ENCODE results near the gene GREM1.

The GREM1 gene
- total RNA-seq, result 0.10 to 0.17 reads per million in 2 donors

DNA sequence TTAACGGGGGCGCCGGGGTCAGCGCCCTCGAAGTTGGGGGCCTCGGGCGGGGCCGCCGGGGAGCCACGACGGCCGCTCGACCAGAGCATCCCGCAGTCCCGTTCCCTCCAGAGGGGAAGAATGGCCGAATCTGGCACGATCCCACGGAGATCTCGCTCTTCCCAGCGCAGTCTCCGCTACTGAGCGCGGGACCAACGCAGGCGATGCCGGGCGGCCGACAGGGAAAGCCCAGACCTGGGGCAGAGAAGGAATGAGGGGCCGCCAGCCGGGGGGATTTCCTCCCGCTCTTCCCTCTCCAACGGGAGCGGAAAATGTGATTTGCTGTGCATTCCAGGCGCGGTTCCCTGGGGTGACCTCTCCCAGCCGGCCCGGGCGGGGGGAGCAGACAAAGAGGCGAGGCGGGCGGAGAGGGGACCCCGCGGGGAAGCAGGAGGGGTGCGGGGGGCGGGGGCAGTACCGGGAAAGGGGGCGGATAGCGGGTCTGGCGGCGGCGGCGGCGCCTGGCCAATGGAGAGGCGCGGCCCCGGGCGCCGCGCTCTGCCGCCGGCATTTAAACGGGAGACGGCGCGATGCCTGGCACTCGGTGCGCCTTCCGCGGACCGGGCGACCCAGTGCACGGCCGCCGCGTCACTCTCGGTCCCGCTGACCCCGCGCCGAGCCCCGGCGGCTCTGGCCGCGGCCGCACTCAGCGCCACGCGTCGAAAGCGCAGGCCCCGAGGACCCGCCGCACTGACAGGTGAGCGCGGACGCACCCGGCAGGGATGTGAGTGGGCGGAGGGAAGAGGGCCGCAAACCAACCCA, at the start of gene GREM1:
Gene GREM1 (plus strand): TSS at position 579 of the 801 bp plus-strand sequence. CDS start 12,687 bp downstream, outside the sequence.
- DNase-seq, result no peak

DNA sequence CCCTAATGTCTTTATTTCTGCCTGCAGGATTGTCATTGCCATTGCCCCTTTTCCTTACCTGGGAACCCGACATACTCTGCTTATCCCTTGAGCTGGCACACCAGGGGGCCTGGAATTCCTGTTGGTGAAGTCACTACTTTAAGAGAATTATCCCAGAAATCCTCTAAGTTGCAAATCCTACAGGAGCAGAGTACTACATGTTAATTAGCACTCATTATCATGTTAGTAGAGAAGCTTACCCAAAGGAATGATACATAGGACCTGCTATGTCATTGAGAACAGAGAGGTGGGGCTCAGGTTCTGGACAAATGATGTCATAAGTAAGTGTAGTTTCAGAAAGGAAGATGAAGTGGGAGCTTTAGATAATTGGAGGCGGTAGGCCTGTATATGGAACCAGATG, 48.9 kb upstream of the GREM1 start:
- DNase-seq, result no peak

DNA sequence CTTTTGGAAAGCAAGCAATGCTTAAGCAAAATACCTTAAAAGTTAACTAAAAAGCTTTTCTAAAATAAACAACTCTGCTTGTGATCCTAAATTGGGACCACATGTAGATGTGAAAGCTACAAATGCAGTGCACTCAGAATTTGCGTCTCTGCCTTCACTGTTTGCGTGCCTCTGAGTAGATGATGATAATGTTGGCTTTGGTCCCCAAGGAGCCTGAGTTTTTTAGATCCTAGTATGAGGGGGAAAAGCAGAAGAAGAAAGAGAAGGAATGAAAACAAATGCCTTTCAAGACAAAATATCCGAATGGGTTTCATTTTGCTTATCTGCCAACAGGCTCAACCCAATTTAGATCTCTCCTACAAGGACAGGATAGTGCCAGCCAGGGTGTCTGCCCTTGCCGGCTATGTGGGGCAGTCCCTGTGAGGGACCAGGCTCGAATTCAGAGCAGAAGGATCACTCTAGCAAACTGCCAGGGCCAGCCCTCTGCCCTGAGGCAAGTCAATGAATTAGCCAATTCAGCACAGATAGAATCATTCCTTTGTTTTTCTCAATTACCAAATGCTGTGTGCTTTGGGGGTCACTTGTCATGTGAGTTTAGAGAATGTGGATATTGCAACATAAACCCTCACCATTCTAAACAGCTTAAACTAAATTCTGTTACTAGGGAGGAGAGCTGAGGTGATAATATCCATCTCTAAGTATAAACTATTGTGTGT, 47.8 kb upstream of the GREM1 start:
- no peak for DNase-seq

DNA sequence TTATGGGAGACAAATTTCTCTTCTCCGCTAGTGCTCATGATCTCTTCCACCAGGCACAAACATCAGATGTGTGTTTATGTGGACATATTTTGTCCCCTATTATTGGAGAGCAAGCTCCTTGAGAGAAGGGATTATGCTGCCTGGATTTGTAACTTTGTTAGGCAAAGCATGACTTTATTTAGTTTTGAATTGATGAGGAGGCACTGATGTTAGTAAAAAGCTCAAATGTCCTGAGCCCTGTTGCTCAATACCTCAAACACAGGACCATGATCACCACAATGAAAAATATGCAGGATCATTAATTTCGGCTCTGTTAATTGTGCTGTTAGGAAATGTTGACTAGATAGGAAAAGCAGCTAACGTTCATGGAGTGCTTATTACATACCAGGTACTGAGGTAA, 47.2 kb upstream of the GREM1 start:
- DNase-seq, result no peak

DNA sequence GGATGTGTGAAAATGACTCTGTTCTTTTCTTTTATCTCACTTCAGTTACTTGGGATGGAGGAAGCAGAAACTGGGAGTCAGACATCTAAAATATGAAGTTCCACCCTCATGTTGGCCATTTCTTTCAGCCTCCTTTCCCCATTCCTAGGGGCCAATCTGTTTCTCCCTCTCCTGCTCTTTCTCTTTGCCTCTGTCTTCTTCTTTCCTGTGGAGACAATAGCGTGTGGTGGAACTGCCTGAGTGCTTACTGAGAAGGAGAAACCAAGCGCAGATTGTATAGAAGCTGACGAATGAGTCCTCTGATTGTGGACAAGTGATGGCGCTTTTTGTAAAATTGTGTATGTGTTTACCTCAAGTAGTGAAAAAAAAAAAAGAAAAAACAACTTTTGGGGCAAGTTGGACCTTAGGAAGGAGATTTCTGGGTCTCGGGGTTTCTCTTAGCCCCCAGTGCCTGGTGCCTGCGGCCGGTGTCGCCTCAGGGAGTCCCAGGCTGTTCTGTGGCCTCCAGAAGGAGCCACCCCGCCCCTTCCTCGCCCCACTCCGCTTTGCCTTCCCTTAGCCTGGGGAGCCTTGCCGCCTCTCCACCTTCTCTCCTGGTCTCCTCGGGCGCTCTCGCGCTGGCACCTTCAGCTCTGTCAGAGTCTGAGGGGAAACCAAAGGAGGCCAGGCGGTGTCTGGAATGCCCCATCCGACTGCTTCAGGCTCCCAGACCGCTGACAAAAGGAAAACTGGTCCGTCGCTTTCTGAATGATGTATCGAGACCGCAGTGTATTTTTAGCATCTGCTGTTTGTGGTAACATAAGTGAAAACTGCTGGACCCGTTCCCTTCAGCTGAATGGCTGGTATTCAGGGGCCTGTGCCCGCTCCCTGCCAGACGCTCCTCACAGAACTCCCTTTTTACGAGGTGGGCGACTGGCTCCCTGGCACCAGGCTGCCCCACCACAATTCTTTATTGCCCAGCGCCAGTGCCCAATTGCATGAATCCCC, 46.2 kb upstream of the GREM1 start:
- no peak for DNase-seq

DNA sequence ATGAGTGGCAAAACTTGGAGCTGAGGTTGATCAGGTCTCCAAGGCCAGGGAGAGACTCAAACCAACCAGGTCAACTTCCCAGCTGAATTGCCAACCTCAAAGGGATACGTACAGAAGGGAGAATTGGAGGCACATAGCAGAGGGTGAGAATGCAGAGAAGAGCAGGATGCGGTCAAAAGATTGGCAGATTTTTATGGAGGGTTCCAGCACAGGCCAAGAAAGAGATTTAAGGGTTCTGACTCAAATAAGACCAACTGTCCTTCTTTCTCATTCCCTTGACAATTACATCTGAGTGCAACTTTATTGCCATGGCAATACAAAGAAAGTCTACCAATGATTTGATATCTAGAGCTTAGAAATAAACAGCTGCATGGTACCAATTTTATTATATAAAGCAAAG, 43.1 kb upstream of the GREM1 start:
- DNase-seq, result no peak

DNA sequence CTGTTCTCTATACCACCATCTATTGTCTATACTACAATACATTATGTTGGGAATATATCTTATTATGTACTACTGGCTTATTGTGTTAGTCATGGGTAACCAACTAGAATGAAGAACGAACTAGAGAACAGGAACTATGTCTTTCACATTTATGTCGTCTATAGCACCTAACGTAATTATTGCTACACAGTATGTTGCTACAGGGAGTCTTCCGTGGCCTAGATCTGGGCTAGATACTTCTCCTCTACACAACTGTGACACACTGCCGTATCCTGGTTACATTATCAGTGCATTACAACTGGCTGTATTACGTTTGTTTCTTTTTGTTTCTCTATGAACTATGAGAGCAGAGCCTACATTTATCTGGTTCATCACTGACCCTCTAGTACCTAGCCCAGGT, 42.3 kb upstream of the GREM1 start:
- DNase-seq, result no peak

DNA sequence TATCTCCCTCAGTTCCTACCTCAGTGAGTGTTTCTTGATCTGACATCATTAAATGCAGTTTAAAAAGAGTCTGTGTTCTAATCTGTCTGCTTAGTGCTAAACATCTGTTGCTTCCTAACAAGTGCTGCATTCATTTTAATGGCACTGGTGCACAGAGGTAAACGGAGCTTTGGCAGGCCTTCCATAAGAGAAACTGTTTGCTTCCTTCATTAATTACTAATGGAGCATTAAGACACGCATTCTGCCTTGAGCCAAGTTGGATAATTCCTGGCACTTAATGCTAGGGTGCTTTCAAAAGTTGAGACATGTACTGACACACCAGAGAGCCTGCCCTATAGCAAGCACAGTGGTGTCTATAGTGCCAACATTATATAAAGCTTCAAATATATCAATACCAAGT, 41.6 kb upstream of the GREM1 start:
- DNase-seq, result no peak

DNA sequence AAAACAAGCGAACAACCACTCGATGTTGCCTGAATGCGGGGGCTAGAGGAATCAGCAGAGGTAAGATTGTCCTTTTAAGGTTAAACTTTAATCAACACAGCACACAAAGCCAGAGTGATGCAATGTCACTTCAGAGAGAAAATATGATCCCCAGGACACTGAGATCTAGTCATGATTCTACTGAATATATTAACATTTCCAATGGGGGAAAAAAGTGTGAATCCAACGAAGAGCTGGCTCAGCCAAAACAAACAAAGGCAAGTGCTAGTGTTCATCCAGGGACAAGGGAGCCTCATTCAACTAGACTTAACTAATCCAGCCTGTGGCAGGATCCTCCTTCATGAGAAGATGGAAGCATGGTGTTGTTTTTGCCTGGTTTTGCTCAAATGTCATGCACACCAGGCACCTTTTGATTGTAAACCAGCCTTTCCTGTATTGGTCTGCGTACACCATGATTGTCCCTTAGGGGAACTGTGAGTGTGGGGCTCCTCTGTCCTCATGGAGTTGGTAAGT, 40.5 kb upstream of the GREM1 start:
- DNase-seq, result no peak

DNA sequence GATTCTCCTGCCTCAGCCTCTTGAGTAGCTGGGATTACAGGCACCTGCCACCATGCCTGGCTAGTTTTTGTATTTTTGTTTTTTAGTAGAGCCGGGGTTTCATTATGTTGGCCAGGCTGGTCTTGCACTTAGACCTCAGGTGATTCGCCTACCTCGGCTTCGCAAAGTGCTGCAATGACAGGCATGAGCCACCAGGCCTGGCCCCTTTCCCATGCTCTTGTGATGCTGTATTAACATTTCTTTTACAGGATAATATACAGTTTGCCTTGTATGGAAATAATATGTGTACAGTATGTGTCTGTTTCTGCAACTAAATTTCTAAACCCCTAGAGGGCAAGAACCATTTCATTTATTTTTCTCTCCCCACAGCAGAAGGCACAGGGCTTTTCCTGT, 38.5 kb upstream of the GREM1 start:
- no peak for DNase-seq

DNA sequence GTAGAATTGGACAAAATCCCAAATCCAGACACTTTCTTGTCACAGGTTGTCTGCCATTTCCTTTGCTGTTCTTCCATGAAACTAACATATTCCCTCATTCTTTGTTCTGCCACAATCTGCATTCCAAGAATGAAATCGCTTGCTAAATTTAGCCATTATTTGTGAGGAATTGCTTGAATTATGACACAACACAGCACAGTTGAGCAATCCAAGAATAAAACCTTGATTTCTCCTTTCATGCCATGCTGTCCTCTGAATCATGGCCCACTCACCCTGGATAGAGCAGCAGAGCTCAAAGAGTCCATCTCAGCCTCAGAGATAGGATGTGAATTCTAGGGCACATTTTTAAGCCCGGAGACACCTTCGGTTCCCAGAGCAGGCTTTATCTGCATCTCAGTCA, 35.2 kb upstream of the GREM1 start:
- DNase-seq, result no peak

DNA sequence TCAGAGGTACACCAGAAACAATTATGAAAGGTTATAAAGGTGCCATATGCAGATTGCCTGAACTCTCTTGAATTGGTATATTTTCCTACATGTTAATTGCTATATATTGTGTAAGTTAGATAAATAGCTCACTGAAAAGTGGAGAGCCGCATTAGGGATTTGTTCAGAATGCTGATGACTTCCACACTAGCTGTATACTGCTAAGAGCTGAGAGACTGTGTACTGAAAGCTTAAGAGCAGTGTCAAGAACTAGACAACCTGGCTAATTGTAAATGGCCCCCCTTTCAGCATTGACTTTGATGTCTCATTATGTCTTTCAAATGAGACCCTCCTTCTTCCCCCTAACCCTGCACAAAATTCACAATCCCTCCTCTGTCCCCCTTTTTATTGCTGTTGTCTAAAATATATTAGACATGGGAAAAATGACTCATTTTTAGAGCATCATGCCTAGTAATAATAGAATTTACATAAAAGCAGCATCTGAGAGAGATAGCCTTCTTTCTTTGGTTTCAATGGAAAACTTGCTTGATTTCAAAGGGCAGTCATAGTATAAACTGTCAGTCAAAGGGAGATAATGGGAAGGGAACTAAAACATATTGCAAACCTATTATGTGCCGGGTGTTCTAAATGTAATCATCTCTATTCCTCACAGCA, 34.7 kb upstream of the GREM1 start:
- no peak for DNase-seq

DNA sequence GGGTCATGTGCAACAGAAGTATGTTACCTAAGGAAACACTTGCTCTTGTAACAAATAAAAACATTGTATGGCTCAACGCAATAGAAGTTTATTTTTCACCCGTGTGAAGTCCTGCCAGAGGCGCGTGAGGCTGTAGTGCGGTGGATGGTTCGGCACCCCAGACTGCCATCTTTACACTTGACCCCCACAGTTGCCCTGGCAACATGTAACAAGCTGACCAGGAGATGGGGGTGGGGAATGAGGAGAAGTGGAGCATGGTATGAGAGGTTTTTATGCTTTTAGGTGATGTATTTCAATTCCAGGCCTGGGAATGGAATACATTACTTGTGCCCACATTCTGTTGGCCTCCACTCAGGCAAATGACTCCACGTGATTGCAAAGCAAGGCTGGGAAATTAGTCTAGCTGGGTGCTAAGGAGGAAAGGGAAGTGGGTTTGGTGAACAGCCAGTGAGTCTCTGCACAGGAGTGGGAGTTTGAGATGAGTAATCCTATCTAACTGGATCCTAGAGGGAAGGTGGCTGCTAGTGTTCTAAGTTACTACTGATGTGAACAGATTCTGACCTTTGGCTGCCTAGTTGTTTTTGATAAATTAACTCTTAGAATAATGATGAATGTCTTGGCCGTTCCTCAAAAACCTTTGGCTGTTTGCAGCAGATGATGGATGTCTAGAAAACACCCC, 33.8 kb upstream of the GREM1 start:
- DNase-seq, result no peak

DNA sequence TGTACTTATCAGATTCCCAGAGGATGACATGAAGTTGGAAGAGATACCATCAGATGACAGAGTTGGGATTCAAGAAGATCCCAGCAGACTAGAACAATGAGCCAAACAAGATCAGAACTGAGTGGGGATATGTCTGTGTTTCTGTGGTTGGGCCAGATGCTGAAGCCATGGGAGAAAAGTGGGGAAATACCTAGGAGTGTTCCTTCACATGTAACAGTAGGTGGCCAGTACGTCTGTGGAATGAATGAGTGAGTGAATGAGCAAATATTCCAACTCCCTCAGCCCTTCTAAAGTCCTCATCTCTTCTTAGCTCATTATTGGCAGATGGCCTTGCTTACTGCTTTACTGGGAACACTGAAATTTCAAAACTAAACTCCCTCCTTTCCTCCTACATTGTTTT, 32.2 kb upstream of the GREM1 start:
- no peak for DNase-seq

DNA sequence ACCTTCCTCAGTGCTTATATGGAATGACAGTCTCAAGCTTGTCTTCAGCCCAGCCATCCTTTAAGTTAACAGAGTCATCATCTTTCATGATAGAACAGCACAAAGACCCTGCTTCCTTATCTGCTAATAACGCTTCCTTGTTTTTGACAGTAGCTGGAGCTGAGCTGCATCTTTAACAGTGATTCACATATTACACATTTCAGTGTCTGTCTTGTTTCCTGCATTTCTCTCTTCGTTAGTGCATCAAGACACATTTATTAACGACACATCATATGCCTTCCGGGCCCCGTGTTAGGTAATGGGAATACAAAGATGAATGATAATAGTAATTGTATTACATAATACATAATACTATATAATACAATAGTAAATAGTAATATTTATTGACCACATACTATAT, 30.2 kb upstream of the GREM1 start:
- DNase-seq, result no peak

DNA sequence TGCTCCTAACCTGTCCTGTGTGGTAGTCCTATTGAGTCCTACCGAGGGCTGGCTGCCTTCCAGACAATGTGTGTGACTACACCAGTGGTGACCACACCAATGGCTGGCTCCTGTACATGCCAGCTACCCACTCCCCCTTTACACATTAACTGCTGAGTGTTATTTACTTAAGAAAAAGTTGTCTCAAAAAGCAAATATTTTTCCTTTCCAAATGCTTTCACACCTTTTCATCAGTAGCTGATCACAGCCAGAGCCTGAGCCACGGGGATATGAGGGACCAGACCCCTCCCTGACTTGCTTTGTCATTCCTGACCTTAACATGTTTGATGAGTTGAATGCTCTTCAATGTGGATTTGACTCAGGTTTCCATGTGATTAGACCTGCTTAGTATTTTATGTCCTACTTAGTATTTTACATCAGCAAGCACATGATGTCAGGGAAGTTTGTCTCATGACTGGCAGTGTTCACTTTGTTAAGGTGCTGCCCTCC, 29.6 kb upstream of the GREM1 start:
- DNase-seq, result no peak

DNA sequence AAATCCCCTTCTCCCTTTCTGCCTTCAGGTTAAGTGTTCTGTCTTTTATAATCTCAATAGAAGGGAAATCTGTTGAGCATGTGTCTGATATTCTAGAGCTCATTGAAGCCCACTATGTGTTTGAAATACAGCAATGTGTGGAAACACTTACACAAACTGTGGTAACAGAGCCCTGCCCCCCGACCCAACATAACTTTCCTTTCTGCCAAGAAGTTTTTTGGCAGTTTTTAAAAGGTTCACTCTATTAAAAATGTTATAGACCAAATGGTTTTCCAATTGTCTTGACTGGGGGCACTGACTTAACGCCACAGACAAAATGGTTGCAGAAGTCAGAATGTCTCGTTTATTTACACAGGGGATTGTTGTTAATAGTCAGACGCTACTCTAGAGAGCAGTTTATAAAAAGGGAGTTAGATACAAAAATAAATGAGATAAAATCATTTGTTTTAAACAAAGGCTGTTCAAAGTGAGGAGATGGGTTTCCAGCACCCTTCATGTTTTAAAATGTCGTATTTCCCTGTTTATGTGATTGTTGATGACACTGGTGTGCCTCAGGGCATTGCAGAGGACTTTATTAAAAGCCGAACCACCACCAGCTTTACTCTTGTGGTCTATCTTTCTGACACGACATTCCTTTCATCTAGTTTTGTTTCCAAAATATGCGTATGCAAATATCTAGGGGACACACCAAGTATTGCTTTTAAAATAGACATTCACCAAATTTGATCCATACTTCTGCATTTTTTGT, 26.7 kb upstream of the GREM1 start:
- no peak for DNase-seq

DNA sequence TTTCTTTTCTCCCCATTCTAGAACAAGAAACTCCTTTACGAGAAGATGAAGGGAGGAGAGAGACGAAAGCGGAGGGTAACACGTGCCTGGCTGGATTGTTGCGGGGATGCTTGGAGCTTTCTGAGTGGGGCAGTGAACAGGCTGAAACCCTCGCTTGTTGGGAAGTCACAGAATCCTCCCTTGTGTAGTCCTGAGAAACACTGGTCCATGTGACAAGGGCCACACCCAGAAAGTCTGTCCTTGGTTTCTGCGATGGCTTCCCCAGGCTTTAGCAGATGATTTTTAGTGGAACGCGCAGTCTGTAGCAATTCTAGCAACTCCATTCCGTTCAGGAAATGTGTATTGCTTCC, 26.1 kb upstream of the GREM1 start:
- no peak for DNase-seq

DNA sequence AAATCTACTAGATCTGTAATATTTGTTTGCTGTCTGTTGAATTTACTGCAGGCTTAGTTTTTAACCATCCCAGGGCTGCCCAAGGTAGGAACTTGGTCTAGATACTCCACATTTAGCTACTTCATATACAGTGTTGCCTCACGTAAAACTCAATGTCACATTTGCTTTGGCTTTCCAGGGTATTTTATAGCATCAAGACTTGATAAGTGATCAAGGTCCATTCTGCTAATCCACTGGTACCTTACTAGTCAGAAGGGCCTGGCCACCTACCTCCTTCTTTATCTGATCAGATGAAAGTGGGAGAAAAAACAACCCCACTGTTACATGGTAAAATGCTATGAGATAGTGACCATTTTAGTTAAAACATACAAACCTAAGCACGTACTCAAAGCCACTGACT, 25.5 kb upstream of the GREM1 start:
- no peak for DNase-seq

DNA sequence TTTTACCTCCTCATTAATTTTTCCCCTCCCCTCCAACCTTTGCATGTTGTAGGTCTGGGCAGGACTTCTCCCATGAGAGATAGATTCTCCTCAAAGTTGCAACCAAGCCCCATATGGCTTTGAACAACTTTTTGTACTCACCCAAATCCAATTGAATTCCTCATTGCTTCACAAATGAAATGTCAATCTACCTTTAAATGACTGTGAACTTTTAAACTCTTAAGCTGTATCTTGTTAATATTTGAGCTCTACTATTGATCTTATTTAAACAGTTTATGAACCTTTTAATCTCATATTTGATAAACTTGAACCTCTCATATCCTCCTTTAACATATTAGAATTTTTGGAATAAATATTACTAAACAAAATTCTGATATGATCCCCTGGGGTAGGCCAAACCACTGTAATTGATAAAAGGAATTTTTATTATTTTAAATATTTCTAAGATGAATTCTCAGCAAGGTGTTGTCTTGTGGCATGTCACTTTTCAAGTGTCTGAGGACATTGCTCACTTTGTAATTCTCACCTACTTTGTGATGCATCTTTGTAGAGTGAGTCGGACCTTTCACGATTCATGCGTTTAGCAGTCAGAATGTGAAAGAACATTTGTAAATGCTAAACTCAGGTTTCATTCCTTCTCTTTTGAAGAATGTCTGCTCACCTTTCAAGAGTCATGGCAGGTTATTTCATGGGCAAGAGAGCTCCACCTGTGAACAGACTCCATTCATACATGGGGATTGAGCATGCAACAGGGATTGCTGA, 23.4 kb upstream of the GREM1 start:
- no peak for DNase-seq
